Stomach (tissue), 9 donors: ENCODE results near the gene ORM1. TPM values are rescaled to one million over a fixed set of nuclear protein-coding genes. Genes with fewer than 3 reads are reported as not detected.

Experiments
- DNase-seq, 2 donors: peaks; one replicate each; pipeline versions ENCODE4 v3.0.0 to v3.0.0-alpha.2; 2013 to 2019
- H3K27ac ChIP-seq, 5 donors: fragments of 200-600 bp in 4 of 5; sonication (generic) in 4 of 5; one replicate each; pipeline ENCODE4 v1.5.1; 2013 to 2019; ENCODE audit warnings: mild to moderate bottlenecking in 1 of 5, moderate library complexity in 1 of 5
- H3K27me3 ChIP-seq, 3 donors: fragments of 200-600 bp; sonication (generic); one replicate each; pipeline ENCODE4 v1.5.1; 2017 to 2019; ENCODE audit warnings: mixed run types in 1 of 3
- H3K36me3 ChIP-seq, 4 donors: fragments of 200-600 bp; sonication (generic); 1 replicate in 3 of 4; 2 replicates in 1 of 4; pipeline ENCODE4 v1.5.1; 2016 to 2019
- H3K4me1 ChIP-seq, 4 donors: fragments of 200-600 bp; sonication (generic); one replicate each; pipeline ENCODE4 v1.5.1; 2016 to 2019
- H3K4me3 ChIP-seq, 4 donors: fragments of 200-600 bp; sonication (generic) in 3 of 4; one replicate each; pipeline ENCODE4 v1.5.1; 2016 to 2019; ENCODE audit warnings: mild to moderate bottlenecking in 1 of 4
- H3K9me3 ChIP-seq, 4 donors: fragments of 200-600 bp; sonication (generic); one replicate each; pipeline ENCODE4 v1.5.1; 2016 to 2019
- EP300 ChIP-seq: sonication (generic); formaldehyde crosslinking; IDR thresholded peaks from one replicate; pipeline ENCODE4 v1.6.1; 2017; ENCODE audit warnings: antibody characterized with exemption
- POLR2A ChIP-seq, 4 donors: fragments of 450-650 bp; IDR thresholded peaks; one replicate each; pipeline ENCODE4 v1.6.1; 2016; ENCODE audit warnings: antibody characterized with exemption in 4 of 4, control low read depth in 2 of 4, mild to moderate bottlenecking in 1 of 4, moderate library complexity in 1 of 4
- POLR2AphosphoS5 ChIP-seq, 3 donors: sonication (generic); formaldehyde crosslinking; IDR thresholded peaks; one replicate each; pipeline ENCODE4 v1.6.1; 2016; ENCODE audit warnings: antibody characterized with exemption in 3 of 3
- WGBS, 5 donors: extraction: QIAGEN DNeasy Blood & Tissue Kit in 3 of 5; methylation state at CpG; one replicate each; pipeline versions ENCODE4 v1.1.5 to v1.1.7; 2013 to 2018; 5-methylcytosine and 5-hydroxymethylcytosine counted together
- intact Hi-C: fragments of 100-400 bp; cut with DNase I; formaldehyde crosslinking; loops from one replicate; pipeline ENCODE4 v1.15.1; 2023; ENCODE audit warnings: low total_unique reads
- polyA plus RNA-seq, 3 donors: library from polyadenylated mRNA; stranded (reverse); fragments of 200-250 nt; gene quantifications; one replicate each; pipeline ENCODE4 v1.2.3, GENCODE V29; 2013
- total RNA-seq, 5 donors: library from RNA; depleted of rRNA; stranded (reverse); fragments of >200 nt; gene quantifications; one replicate each; pipeline versions ENCODE4 v1.1.0 to v1.2.3, GENCODE V29; 2014 to 2016
- TF ChIP-seq, protein P1 (sequence below), 7 experiments: fragments of 450-650 bp in 4 of 7; fragments of 200-600 bp in 3 of 7; sonication (generic) in 3 of 7; IDR thresholded peaks; one replicate each; pipeline ENCODE4 v1.5.1; 2016 to 2019; ENCODE audit warnings: antibody characterized with exemption in 7 of 7, control low read depth in 2 of 7, mild to moderate bottlenecking in 1 of 7
- donor health status: healthy with polysubstance abuse.
- donor health status: Bipolar disorder and iron deficiency.
- donor health status: healthy.

Gene ORM1
- total and polyA plus RNA-seq, 8 donors: 1.6 to 14.8 (median 2.9) TPM; not detected in 3

DNA sequence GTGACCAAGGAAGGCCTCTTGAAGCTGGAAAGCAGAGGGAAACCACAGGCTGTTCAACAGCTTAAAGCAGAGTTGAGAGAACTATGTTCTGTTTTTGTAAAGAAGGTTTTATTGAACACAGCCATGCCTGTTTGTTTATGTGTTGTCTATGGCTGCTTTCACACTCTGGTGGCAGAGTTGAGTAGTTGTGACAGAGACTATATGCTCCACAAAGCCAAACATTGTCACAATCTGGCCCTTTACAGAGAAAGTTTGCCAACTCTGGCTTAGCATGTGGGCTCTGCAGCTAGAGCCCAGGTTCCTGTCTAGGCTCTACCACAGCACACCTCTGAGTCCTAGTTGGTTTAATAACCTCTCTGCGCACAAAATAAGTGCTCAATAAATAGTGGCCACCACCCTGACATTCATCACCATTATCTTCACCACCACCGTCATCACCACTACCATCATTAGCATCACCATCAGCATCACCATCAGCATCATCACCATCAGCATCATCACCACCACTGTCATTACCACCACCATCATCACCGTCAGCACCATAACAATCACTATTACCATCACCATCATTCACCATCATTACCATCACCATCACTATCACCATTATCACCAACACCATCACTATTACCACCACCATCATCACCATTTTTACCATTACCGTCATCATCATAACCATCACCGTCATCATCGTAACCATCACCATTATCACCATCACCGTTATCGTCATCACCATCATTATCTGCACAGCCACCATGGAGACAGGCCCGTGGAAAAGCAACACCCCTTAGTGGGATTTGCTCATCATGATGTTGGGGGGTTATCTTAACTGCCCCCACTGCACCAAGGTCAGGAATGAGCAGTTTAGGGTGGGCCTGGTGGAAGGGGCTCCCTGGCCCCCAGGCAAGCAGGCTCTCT, 46.6 kb downstream of the ORM1 start:
- TF ChIP-seq POLR2AphosphoS5 (IDR thresholded peaks at IDR 0.05): no peak
- TF ChIP-seq, protein P1, sequence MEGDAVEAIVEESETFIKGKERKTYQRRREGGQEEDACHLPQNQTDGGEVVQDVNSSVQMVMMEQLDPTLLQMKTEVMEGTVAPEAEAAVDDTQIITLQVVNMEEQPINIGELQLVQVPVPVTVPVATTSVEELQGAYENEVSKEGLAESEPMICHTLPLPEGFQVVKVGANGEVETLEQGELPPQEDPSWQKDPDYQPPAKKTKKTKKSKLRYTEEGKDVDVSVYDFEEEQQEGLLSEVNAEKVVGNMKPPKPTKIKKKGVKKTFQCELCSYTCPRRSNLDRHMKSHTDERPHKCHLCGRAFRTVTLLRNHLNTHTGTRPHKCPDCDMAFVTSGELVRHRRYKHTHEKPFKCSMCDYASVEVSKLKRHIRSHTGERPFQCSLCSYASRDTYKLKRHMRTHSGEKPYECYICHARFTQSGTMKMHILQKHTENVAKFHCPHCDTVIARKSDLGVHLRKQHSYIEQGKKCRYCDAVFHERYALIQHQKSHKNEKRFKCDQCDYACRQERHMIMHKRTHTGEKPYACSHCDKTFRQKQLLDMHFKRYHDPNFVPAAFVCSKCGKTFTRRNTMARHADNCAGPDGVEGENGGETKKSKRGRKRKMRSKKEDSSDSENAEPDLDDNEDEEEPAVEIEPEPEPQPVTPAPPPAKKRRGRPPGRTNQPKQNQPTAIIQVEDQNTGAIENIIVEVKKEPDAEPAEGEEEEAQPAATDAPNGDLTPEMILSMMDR (IDR thresholded peaks at IDR 0.05): no peak
- H3K27ac ChIP-seq: peak overlapping the region in 3 of 5 donors; percentile 63 to 83 (median 82)
- intact Hi-C loops: no loop called here
- 88 to 96% (median 93%) methylated on average over 9 of the region's 9 CpGs for WGBS, 5 donors
- H3K9me3 ChIP-seq: no peaks in the 10 kb centered on the region
- no peak overlapping the region for H3K4me3 ChIP-seq
- H3K36me3 ChIP-seq: peaks cover 29 to 98% (median 82%) of the 10 kb centered on the region in 4 donors
- H3K27me3 ChIP-seq: no peaks in the 10 kb centered on the region
- no peak for DNase-seq
- peaks cover 21 to 92% (median 39%) of the 10 kb centered on the region in 4 donors for H3K4me1 ChIP-seq

DNA sequence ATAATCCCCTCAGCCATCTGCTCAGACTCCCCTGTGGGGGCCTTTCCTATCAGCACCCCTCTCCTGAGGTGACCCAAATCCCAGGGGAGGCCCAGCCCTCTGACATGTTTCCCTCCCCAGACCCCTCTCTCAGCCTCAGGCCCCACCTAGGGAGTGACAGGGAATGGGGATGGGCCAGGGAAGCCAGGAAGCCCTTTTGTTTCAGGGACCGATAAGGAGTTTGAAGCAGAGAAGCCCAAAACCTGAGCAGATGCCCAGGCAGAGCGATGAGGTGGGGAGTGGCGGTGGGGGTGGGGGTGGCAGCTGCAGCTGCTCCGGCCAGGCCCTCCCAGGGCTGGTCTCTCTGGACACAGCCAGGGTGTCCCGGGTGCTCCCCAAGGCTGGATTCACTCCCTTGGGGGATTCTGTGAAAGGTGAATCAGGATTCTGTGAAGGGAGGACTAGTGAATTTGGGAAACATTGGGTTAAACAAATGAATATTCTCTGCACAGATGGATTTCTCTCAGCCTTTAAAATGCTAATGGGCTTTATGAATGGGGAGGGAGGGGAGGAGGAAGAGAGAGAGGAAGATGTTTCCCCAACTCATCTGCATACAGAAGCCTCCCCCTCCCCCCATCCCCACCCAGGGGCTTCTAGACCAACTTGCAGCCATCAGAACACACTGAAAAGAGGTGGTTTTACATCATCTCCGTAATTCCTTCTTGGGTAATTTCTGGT, 47.5 kb downstream of the ORM1 start:
- Histone ChIP-seq H3K27ac (peak overlapping the region in 4 of 5 donors; percentile 63 to 83 (median 76)), H3K9me3 (no peaks in the 10 kb centered on the region), H3K4me3 (no peak overlapping the region), H3K27me3 (no peaks in the 10 kb centered on the region), H3K36me3 (peaks cover 27 to 98% (median 83%) of the 10 kb centered on the region in 4 donors), H3K4me1 (peaks cover 21 to 96% (median 39%) of the 10 kb centered on the region in 4 donors)
- no peak for DNase-seq
- intact Hi-C loops: no loop called here
- WGBS, 5 donors: 73 to 80% (median 79%) methylated on average over 6 of the region's 6 CpGs
- TF ChIP-seq POLR2AphosphoS5 (IDR thresholded peaks at IDR 0.05) (no peak), POLR2A (IDR thresholded peaks at IDR 0.05) (no peak), EP300 (no peak)
- TF ChIP-seq, protein P1 (IDR thresholded peaks at IDR 0.05): no peak

DNA sequence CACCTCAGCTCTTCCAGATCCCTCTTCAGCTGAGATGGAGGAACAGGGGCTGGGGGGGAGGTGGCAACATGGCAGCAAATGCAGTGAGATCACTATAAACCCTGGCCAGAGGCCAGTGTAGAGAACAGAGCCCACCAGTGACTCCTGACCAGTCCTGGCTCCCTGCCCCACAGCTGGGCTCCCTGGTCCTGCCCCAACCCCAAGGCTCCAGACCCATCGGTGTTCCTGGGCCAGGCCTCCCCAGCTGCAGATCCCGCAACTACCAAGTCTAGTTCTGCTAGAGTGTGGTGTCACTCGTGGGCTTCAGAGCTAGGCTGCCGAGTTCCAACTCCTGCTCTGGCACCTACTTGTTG, 48.0 kb downstream of the ORM1 start:
- H3K9me3 ChIP-seq: no peaks in the 10 kb centered on the region
- 65 to 86% (median 80%) methylated on average over 4 of the region's 4 CpGs for WGBS, 5 donors
- H3K36me3 ChIP-seq: peaks cover 27 to 97% (median 84%) of the 10 kb centered on the region in 4 donors
- no peak overlapping the region for H3K4me3 ChIP-seq
- no peaks in the 10 kb centered on the region for H3K27me3 ChIP-seq
- no peak for TF ChIP-seq POLR2AphosphoS5 (IDR thresholded peaks at IDR 0.05)
- TF ChIP-seq POLR2A (IDR thresholded peaks at IDR 0.05): no peak
- TF ChIP-seq, protein P1 (IDR thresholded peaks at IDR 0.05): no peak
- no peak for TF ChIP-seq EP300
- intact Hi-C loops: no loop called here
- H3K27ac ChIP-seq: peak overlapping the region in 4 of 5 donors; percentile 63 to 83 (median 76)
- DNase-seq: peak in 1 of 2 donors; percentile 46
- H3K4me1 ChIP-seq: peaks cover 21 to 98% (median 39%) of the 10 kb centered on the region in 4 donors

- no peaks in the 10 kb centered on the region for H3K9me3 ChIP-seq
- intact Hi-C loops: no loop called here
- H3K27me3 ChIP-seq: no peaks in the 10 kb centered on the region
- H3K27ac ChIP-seq: peak overlapping the region in 4 of 5 donors; percentile 63 to 83 (median 76)
- no peak for DNase-seq
- TF ChIP-seq, protein P1 (IDR thresholded peaks at IDR 0.05): no peak
- TF ChIP-seq POLR2A (IDR thresholded peaks at IDR 0.05) (no peak), EP300 (no peak), POLR2AphosphoS5 (IDR thresholded peaks at IDR 0.05) (no peak)
- H3K4me3 ChIP-seq: no peak overlapping the region
- peaks cover 21 to 98% (median 36%) of the 10 kb centered on the region in 4 donors for H3K4me1 ChIP-seq
- 65 to 80% (median 77%) methylated on average over 7 of the region's 7 CpGs for WGBS, 5 donors
- peaks cover 28 to 95% (median 85%) of the 10 kb centered on the region in 4 donors for H3K36me3 ChIP-seq
Measured at GRCh38 chr9:114371343-114371944, 48.5 kb downstream of the ORM1 start.
